Activated naive CD4-positive, alpha-beta T cell treated with anti-CD3 and anti-CD28 coated beads, Interleukin-2, amount 50 U/mL, for 24 hours (primary cell): Measurements from ENCODE around the gene GPR4.
A peak's percentile ranks its signal among the peaks of the same experiment; 100 is the strongest.

Source experiments
- H3K27ac Mint-ChIP-seq: one replicate; pipeline ENCODE4 v1.8.0; 2021; ENCODE audit warnings: mild to moderate bottlenecking, mixed read lengths
- H3K27me3 Mint-ChIP-seq: one replicate; pipeline ENCODE4 v1.8.0; 2021; ENCODE audit warnings: mixed read lengths
- H3K36me3 Mint-ChIP-seq: one replicate; pipeline ENCODE4 v1.8.0; 2021; ENCODE audit warnings: mixed read lengths
- H3K4me1 Mint-ChIP-seq: one replicate; pipeline ENCODE4 v1.8.0; 2021; ENCODE audit warnings: mixed read lengths
- H3K4me3 Mint-ChIP-seq: one replicate; pipeline ENCODE4 v1.8.0; 2021; ENCODE audit warnings: mild to moderate bottlenecking, mixed read lengths
- H3K9me3 Mint-ChIP-seq: one replicate; pipeline ENCODE4 v1.8.0; 2021; ENCODE audit warnings: mixed read lengths

The GPR4 gene

GRCh38 chr19:45600340-45600885 is 1.6 kb downstream of the GPR4 start:
- Mint-ChIP-seq H3K36me3 (no peaks in the 10 kb centered on the region), H3K9me3 (no peaks in the 10 kb centered on the region), H3K4me1 (peaks cover 42% of the 10 kb centered on the region), H3K4me3 (no peak overlapping the region), H3K27ac (peak overlapping the region; percentile 65), H3K27me3 (peaks cover 55% of the 10 kb centered on the region)

DNA sequence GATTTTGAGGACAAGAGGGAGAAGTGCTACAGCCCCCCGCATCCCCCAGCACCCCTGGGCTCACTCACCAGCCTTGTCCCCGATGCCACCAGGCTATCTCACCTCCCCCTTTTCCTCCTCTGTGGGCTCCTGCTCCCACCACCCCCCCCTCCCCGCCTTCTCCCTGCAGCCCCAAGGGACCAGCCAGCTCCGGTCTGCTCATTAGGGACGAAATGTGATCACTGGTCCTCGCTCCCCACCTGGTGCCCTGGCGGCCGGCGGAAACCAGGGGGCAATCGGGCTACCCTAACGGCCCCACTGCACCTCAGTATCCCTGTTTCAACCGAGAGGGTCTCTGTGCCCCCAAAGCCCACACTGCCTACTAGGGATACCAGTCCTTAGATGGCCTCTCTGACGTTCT is 2.7 kb downstream of the GPR4 start:
- Mint-ChIP-seq H3K27ac (no peak overlapping the region), H3K9me3 (no peaks in the 10 kb centered on the region), H3K4me1 (peaks cover 42% of the 10 kb centered on the region), H3K27me3 (peaks cover 55% of the 10 kb centered on the region), H3K4me3 (no peak overlapping the region), H3K36me3 (no peaks in the 10 kb centered on the region)

DNA sequence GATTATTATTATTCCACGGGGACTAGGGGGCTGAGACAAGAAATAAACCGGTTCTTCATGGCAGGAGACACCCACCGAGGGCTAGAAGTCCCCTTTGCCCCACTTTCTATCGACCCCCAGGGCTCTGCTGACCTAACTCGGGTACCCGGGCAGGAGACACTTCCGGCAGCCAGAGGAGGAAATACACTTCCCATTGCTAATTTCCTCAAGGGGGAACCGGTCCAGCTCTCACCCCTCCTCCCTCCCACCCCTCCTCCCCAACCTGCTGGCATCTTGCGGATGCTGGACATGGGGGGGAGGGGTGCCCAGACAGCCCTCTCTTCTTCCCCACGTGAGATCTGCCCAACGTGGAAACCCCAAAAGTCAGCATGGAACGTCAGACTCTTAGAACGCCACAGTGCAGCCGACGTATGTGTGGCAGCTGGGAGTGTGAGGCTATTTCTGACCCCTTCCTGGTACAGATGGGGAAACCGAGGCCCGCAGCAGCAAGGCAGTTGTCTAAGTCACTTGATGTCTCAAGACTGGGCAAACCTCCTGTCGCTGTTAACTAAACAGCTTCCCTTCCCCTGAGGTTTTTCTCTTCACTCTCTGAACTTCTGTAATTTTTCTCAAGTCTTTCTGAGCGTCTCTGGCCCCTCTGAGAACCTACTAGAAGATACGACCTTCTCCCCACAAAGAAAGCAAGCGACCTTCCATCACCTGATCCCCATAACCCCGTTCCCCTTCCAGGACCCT is 3.6 kb downstream of the GPR4 start:
- H3K4me3 Mint-ChIP-seq = peak overlapping the region; percentile 71
- H3K27me3 Mint-ChIP-seq = peaks cover 54% of the 10 kb centered on the region
- H3K4me1 Mint-ChIP-seq = peaks cover 42% of the 10 kb centered on the region
- no peaks in the 10 kb centered on the region for H3K36me3 Mint-ChIP-seq
- peak overlapping the region; percentile 46 for H3K27ac Mint-ChIP-seq
- H3K9me3 Mint-ChIP-seq = no peaks in the 10 kb centered on the region

DNA sequence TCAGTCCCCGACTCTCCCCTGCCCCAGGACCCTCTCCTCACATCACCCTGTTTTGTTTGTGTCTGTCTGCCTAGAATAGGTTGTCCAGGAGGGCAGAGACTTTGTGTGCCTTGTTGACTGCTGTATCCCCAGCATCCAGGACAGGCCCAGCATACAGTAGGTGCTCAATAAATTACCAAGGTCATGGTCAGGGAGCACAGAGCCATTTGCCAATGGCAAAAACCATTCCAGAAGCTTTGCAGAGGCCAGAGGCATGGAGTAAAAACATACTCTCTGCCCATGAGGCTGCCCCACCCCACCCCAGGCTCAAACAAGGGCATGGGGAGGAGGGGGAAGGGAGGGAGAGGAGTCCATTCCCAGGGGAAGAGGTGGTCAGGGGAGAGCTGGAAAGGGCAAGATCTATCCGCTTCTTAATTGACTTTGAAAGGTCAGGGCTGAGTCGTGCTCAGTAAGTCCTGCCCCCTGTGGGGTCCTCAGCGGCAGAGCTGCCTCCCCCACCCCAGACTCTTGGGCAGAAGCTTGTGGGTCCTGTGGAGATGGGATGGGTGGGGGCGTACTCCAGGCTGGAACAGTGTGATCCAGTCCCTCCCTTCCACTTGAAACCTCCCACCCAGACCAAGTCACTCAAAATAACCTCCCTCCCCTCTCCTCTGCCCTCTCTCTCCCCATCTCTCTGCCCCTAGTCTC is 4.4 kb downstream of the GPR4 start:
- H3K36me3 Mint-ChIP-seq = no peaks in the 10 kb centered on the region
- H3K27ac Mint-ChIP-seq = no peak overlapping the region
- H3K4me3 Mint-ChIP-seq = peak overlapping the region; percentile 55
- no peaks in the 10 kb centered on the region for H3K9me3 Mint-ChIP-seq
- H3K4me1 Mint-ChIP-seq = peaks cover 40% of the 10 kb centered on the region
- peaks cover 46% of the 10 kb centered on the region for H3K27me3 Mint-ChIP-seq

GRCh38 chr19:45595814-45596213 is 6.2 kb downstream of the GPR4 start:
- no peak overlapping the region for H3K4me3 Mint-ChIP-seq
- H3K27ac Mint-ChIP-seq = no peak overlapping the region
- H3K4me1 Mint-ChIP-seq = peaks cover 30% of the 10 kb centered on the region
- H3K9me3 Mint-ChIP-seq = no peaks in the 10 kb centered on the region
- H3K36me3 Mint-ChIP-seq = no peaks in the 10 kb centered on the region
- H3K27me3 Mint-ChIP-seq = peaks cover 41% of the 10 kb centered on the region

DNA sequence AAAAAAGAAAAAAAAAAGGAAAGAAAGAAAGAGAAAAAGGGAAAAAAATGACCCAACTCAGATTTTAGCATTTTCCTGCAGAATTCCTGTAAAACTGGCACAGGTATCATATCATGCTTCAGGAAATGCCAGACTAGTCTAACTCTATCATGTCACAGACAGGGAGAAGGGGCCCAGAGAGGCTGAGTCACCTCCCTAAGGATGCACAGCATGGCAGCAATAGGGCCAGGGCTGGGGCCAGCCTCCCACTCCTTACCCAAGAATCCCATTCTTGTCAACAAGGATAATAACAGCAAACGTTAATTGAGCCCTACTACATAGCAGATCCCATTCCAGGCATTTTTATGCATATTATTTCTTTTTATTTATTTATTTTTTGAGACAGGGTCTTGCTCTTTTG is 8.5 kb downstream of the GPR4 start:
- Mint-ChIP-seq H3K4me1 (peaks cover 13% of the 10 kb centered on the region), H3K27me3 (peaks cover 35% of the 10 kb centered on the region), H3K9me3 (no peaks in the 10 kb centered on the region), H3K36me3 (no peaks in the 10 kb centered on the region), H3K27ac (no peak overlapping the region), H3K4me3 (no peak overlapping the region)

- Mint-ChIP-seq H3K4me1 (peaks cover 5% of the 10 kb centered on the region), H3K27ac (no peak overlapping the region), H3K36me3 (no peaks in the 10 kb centered on the region), H3K4me3 (no peak overlapping the region), H3K27me3 (peaks cover 26% of the 10 kb centered on the region), H3K9me3 (no peaks in the 10 kb centered on the region)
Observed at GRCh38 chr19:45592366-45592765, 9.6 kb downstream of the GPR4 start.

- Mint-ChIP-seq H3K4me1 (peaks cover 5% of the 10 kb centered on the region), H3K27me3 (peaks cover 21% of the 10 kb centered on the region), H3K36me3 (no peaks in the 10 kb centered on the region), H3K9me3 (no peaks in the 10 kb centered on the region), H3K27ac (no peak overlapping the region), H3K4me3 (no peak overlapping the region)
Observed at GRCh38 chr19:45591638-45592005, 10.4 kb downstream of the GPR4 start.

- Mint-ChIP-seq H3K4me3 (no peak overlapping the region), H3K27me3 (peaks cover 17% of the 10 kb centered on the region), H3K4me1 (peaks cover 5% of the 10 kb centered on the region), H3K27ac (no peak overlapping the region), H3K9me3 (no peaks in the 10 kb centered on the region), H3K36me3 (no peaks in the 10 kb centered on the region)
Observed at GRCh38 chr19:45591004-45591637, 10.9 kb downstream of the GPR4 start.

- Mint-ChIP-seq H3K4me3 (no peak overlapping the region), H3K36me3 (no peaks in the 10 kb centered on the region), H3K27ac (no peak overlapping the region), H3K9me3 (no peaks in the 10 kb centered on the region), H3K4me1 (peaks cover 5% of the 10 kb centered on the region), H3K27me3 (peaks cover 17% of the 10 kb centered on the region)
Observed at GRCh38 chr19:45590300-45591003, 11.6 kb downstream of the GPR4 start.

DNA sequence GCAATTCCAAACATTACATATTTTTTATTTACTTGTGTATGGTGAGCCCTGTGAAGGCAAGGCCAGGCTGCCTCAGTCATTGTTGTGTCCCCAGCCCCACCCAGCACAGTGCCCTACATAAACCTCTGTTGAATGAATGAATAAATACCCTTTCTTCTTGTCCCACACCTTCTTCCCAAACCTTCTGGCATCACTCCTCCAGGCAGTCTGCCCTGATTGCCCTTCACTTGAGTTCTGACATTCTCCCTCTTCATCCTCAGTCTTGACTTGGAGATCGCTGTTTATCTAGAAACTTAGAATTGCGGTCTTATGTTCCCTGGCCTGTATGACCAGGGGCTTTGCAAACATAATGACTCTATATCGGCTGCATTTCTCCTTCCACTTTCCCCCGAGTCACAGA is 12.2 kb downstream of the GPR4 start:
- Mint-ChIP-seq H3K36me3 (no peaks in the 10 kb centered on the region), H3K4me3 (no peak overlapping the region), H3K4me1 (peaks cover 11% of the 10 kb centered on the region), H3K27me3 (peaks cover 17% of the 10 kb centered on the region), H3K27ac (no peak overlapping the region), H3K9me3 (no peaks in the 10 kb centered on the region)

- no peak overlapping the region for H3K4me3 Mint-ChIP-seq
- no peaks in the 10 kb centered on the region for H3K9me3 Mint-ChIP-seq
- peaks cover 17% of the 10 kb centered on the region for H3K27me3 Mint-ChIP-seq
- no peaks in the 10 kb centered on the region for H3K36me3 Mint-ChIP-seq
- H3K4me1 Mint-ChIP-seq = peaks cover 12% of the 10 kb centered on the region
- H3K27ac Mint-ChIP-seq = no peak overlapping the region
Observed at GRCh38 chr19:45587873-45588272, 14.1 kb downstream of the GPR4 start.

DNA sequence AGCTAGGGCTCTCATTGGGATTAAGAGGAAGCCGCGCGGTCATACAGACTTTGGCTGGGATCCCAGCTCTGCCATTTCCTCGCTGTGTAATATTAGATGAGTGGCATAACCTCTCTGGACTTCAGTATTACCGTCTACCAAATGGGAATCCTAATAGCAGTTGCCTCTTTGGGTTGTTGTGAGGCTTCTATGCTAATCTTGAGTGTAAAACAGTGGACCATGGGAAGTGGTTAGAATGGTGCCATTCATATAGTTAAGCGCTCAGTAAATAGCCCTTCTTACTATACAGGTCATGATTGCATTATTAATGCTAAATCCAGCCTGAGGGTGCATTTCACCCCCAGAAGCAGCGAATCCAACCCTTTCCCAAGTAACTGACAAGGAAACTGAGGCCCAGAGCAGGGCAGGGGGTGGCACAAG is 16.8 kb downstream of the GPR4 start:
- Mint-ChIP-seq H3K4me3 (peak overlapping the region; percentile 89), H3K4me1 (peaks cover 19% of the 10 kb centered on the region), H3K27ac (peak overlapping the region; percentile 90), H3K9me3 (no peaks in the 10 kb centered on the region), H3K36me3 (peaks cover 3% of the 10 kb centered on the region), H3K27me3 (peaks cover 7% of the 10 kb centered on the region)

GRCh38 chr19:45584332-45585157 is 17.5 kb downstream of the GPR4 start, which contains the start of gene OPA3:
Gene OPA3 (minus strand): TSS chr19:45584802. CDS start chr19:45584764, 38 bp downstream.
- Mint-ChIP-seq H3K36me3 (peaks cover 3% of the 10 kb centered on the region), H3K4me1 (peaks cover 19% of the 10 kb centered on the region), H3K27ac (peak within 1 kb of the TSS; percentile 90), H3K9me3 (no peaks in the 10 kb centered on the region), H3K27me3 (peaks cover under 1% of the 10 kb centered on the region), H3K4me3 (peak within 1 kb of the TSS; percentile 89)

DNA sequence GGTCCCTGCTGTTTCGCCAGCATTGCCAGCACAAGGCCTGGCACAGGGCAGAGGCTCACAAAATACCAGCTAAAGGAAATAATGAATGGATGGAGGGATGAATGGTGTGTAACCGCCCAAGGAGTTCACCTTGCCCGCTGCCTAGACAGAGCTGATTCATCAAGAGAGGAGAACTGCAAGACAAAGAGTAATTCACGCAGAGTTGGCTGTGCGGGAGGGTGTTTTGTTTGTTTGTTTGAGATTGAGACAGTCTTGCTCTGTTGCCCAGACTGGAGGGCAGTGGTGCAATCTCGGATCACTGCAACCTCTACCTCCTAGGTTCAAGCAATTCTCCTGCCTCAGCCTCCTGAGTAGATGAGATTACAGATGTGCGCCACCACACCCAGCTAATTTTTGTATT is 20.4 kb downstream of the GPR4 start:
- Mint-ChIP-seq H3K4me1 (peaks cover 19% of the 10 kb centered on the region), H3K27ac (no peak overlapping the region), H3K27me3 (no peaks in the 10 kb centered on the region), H3K36me3 (peaks cover 3% of the 10 kb centered on the region), H3K9me3 (no peaks in the 10 kb centered on the region), H3K4me3 (peak overlapping the region; percentile 43)
